RKO (cell line): Measurements from ENCODE around the gene CRKL.

Source experiments
- DNase-seq: peaks from one replicate; pipeline ENCODE4 v3.0.0-alpha.2; 2016; ENCODE audit warnings: low spot score

Gene CRKL

DNA sequence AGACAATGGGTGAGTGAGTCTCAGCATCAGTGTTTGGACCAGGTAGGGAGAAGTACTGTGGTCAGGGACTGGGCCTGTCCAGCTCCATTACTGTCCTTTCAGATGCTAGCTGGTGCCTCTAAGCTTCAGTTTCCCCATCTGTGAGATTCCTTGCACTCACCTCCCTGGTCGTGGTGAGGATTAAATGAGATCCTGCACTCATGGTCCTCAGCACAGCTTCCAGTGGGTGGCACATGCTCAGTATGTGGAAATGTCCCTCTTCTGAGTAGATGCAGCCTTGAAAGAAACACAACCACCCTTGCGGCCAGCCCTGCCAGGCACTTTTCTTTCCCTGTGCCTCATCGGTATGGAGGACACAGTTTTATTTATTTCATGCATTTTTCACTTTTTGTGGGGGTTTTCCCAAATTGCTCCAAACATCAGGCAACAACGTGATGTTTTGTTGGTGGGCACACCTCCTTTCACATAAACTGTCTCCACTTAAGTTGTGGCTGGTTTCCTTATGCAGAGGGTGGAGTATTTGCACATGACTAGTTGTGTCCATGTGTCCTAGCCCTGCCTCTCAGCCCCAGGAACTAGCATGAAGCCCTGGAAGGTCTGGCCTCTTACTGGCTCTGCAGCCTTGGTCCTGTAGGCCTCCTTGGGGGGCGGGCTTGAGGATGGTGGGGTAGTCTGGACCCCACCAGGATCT lies 66.0 kb downstream of the CRKL start:
- DNase-seq: no peak

- no peak for DNase-seq
Observed at GRCh38 chr22:20985720-20986119, 68.5 kb downstream of the CRKL start.

DNA sequence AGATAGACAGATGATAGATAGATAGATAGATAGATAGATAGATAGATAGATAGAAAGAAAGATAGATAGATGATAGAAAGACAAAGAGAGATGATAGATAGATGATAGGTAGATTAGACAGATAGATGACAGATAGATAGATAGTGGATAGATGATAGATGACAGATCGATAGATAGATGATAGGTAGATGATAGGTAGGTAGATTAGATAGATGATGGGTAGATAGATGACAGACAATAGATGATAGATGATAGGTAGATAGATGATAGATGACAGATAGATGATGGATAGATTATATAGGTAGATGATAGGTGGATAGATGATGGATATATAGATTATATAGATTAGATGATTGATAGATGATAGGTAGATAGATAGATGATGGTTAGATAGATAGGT lies 69.2 kb downstream of the CRKL start:
- no peak for DNase-seq

GRCh38 chr22:20987375-20987774 lies 70.2 kb downstream of the CRKL start:
- no peak for DNase-seq

GRCh38 chr22:20988573-20989322 lies 71.5 kb downstream of the CRKL start:
- no peak for DNase-seq

GRCh38 chr22:20989323-20990138 lies 72.3 kb downstream of the CRKL start:
- DNase-seq: no peak

DNA sequence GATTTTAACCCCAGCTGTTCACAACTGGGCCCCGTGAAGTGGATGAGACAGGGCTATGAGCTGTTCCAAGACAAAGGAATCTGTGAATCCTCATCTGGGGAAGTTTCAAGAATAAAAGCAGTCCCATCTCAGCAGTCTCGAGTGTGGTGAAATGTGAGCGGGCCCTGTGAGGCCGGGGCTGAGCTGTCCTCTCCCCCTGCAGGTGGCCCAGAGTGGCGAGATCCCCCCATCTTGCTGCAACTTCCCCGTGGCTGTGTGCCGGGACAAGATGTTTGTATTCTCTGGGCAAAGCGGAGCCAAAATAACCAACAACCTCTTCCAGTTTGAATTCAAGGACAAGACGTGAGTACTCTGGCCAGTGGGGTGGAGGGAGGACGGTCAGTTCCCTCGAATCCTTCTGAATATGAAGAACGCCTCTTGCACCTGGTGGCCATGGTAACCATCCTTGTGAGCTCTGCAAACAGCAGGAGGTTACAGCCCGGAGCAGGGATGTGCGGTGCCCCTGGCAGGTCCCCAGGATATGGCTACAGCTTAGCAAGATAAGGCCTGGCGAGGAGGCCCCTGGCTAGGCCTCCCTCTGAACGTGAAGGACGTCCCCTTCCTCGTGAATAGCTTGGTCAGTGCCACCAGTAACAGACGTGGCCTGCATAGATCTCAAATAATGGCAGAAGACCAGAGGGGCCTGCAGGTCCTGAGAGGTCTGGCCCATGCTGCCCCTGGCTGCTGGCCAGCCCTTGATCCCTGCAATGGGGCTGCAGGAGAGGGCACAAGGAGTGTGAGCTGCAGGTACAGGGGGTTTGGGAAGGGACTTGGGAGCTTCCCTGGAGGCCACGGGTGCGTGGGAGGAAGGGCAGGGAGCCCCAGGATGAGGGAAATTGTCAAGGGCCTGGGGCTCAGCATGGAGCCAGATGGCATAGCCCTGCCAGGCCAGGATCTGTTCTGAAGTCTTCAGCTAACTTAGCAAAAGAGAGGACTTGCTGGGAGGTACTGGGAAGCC lies 73.3 kb downstream of the CRKL start:
- DNase-seq: no peak

- DNase-seq: no peak
Observed at GRCh38 chr22:20991252-20992055, 74.2 kb downstream of the CRKL start.

- no peak for DNase-seq
Observed at GRCh38 chr22:20992056-20992442, 74.8 kb downstream of the CRKL start.

DNA sequence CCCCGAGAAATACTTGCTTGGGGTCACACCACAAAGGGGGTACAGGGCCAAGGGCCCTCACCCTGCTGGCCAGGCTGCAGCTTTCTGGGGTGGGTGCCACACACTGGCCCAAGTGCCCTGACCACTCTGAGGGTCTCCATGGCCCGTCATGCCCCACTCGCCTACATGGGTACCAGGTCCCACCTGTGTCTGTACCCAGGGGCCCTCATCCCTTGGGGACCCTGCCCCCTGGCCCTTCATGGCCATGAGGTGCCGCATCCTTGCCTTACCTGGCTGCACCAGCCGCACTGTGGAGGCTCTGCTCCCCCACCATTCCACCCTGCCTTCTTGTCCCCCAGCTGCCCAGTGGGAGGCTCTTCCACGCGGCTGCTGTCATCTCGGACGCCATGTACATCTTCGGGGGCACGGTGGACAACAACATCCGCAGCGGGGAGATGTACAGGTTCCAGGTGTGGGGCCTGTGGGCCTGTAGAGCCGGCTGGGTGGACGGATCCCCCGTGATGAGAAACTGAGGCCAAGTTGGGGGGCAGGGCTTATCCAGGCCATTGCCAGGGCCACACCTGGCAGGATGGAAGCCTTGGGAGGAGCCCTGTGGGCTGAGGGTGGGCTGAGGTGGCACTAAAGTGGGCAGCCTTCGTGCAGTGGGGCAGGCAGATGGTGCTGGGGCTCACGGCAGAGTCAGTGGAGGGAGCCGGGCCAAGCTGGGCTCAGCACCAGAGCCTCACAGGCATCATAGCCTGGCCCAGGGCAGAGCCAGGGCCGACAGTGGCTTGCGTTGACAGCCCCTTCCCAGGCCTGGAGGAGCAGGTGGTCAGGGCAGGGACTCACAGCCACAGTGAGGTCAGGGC lies 75.5 kb downstream of the CRKL start:
- DNase-seq: no peak

GRCh38 chr22:20993304-20994127 lies 76.3 kb downstream of the CRKL start:
- no peak for DNase-seq

GRCh38 chr22:20994128-20994901 lies 77.1 kb downstream of the CRKL start:
- no peak for DNase-seq

DNA sequence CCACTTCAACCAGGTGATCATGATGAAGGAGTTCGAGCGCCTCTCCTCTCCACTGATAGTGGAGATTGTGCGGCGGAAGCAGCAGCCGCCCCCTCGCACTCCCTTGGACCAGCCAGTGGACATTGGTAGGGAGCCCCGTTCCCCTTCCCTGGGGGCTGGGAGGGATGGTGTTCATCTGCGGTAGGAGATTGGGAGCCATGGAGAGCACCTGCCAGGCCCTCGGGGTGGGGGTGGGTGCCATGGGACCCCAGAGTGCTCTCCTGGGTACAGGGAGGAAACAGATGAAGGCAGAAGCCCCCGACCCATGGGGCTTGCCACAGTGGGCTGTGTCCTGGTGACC lies 77.7 kb downstream of the CRKL start:
- DNase-seq: no peak

GRCh38 chr22:20995329-20996030 lies 78.3 kb downstream of the CRKL start:
- DNase-seq: no peak

- no peak for DNase-seq
Observed at GRCh38 chr22:20996031-20996410, 78.8 kb downstream of the CRKL start.

- no peak for DNase-seq
Observed at GRCh38 chr22:20996598-20997535, 79.7 kb downstream of the CRKL start.
